ENCODE measurements around the gene ST7L.

The ST7L gene

GRCh38 chr1:112614460-112615065 is 4.4 kb downstream of the ST7L start:
- Histone ChIP-seq H3K4me3 (ENCODE audit: low read length) (no peak overlapping the region), H3K27me3 (ENCODE audit: control insufficient read depth, insufficient read depth, low read length) (no peaks in the 10 kb centered on the region), H3K9ac (ENCODE audit: low read depth, low read length) (peak overlapping the region; percentile 41), H3K36me3 (ENCODE audit: insufficient read depth, low read length) (peaks cover 25% of the 10 kb centered on the region), H3K4me2 (ENCODE audit: low read length) (no peak overlapping the region), H3K4me1 (ENCODE audit: control insufficient read depth, insufficient read depth, low read length) (peaks cover 15% of the 10 kb centered on the region), H3K9me3 (replicated peaks; ENCODE audit: low read length) (no peaks in the 10 kb centered on the region)

GRCh38 chr1:112605633-112606327 is 13.2 kb downstream of the ST7L start:
- Histone ChIP-seq H3K4me2 (ENCODE audit: low read length) (no peak overlapping the region), H3K27me3 (ENCODE audit: control insufficient read depth, insufficient read depth, low read length) (no peaks in the 10 kb centered on the region), H3K9me3 (replicated peaks; ENCODE audit: low read length) (no peaks in the 10 kb centered on the region), H3K36me3 (ENCODE audit: insufficient read depth, low read length) (peaks cover 33% of the 10 kb centered on the region), H3K9ac (ENCODE audit: low read depth, low read length) (no peak overlapping the region), H3K4me1 (ENCODE audit: control insufficient read depth, insufficient read depth, low read length) (no peaks in the 10 kb centered on the region), H3K4me3 (ENCODE audit: low read length) (no peak overlapping the region)

GRCh38 chr1:112603541-112603940 is 15.4 kb downstream of the ST7L start:
- Histone ChIP-seq H3K36me3 (ENCODE audit: insufficient read depth, low read length) (peaks cover 31% of the 10 kb centered on the region), H3K9ac (ENCODE audit: low read depth, low read length) (no peak overlapping the region), H3K9me3 (replicated peaks; ENCODE audit: low read length) (no peaks in the 10 kb centered on the region)

GRCh38 chr1:112603012-112603411 is 15.9 kb downstream of the ST7L start:
- Histone ChIP-seq H3K36me3 (ENCODE audit: insufficient read depth, low read length) (peaks cover 30% of the 10 kb centered on the region), H3K4me2 (ENCODE audit: low read length) (no peak overlapping the region), H3K9me3 (replicated peaks; ENCODE audit: low read length) (no peaks in the 10 kb centered on the region), H3K4me3 (ENCODE audit: low read length) (no peak overlapping the region), H3K27me3 (ENCODE audit: control insufficient read depth, insufficient read depth, low read length) (no peaks in the 10 kb centered on the region), H3K4me1 (ENCODE audit: control insufficient read depth, insufficient read depth, low read length) (no peaks in the 10 kb centered on the region), H3K9ac (ENCODE audit: low read depth, low read length) (no peak overlapping the region)

More at GRCh38 chr1:112603541-112603940, 15.4 kb downstream of the ST7L start:
- H3K4me2 ChIP-seq (ENCODE audit: low read length): no peak overlapping the region
- H3K4me1 ChIP-seq (ENCODE audit: control insufficient read depth, insufficient read depth, low read length): no peaks in the 10 kb centered on the region
- no peaks in the 10 kb centered on the region for H3K27me3 ChIP-seq (ENCODE audit: control insufficient read depth, insufficient read depth, low read length)
- H3K4me3 ChIP-seq (ENCODE audit: low read length): no peak overlapping the region

GRCh38 chr1:112599477-112599876 is 19.5 kb downstream of the ST7L start:
- no peak overlapping the region for H3K4me3 ChIP-seq (ENCODE audit: low read length)
- no peak overlapping the region for H3K9ac ChIP-seq (ENCODE audit: low read depth, low read length)
- H3K36me3 ChIP-seq (ENCODE audit: insufficient read depth, low read length): peaks cover 25% of the 10 kb centered on the region
- H3K4me1 ChIP-seq (ENCODE audit: control insufficient read depth, insufficient read depth, low read length): no peaks in the 10 kb centered on the region
- H3K27me3 ChIP-seq (ENCODE audit: control insufficient read depth, insufficient read depth, low read length): no peaks in the 10 kb centered on the region
- H3K4me2 ChIP-seq (ENCODE audit: low read length): no peak overlapping the region
- no peaks in the 10 kb centered on the region for H3K9me3 ChIP-seq (replicated peaks; ENCODE audit: low read length)

GRCh38 chr1:112594208-112594876 is 24.6 kb downstream of the ST7L start:
- Histone ChIP-seq H3K4me1 (ENCODE audit: control insufficient read depth, insufficient read depth, low read length) (no peaks in the 10 kb centered on the region), H3K4me3 (ENCODE audit: low read length) (no peak overlapping the region), H3K9me3 (replicated peaks; ENCODE audit: low read length) (no peaks in the 10 kb centered on the region), H3K36me3 (ENCODE audit: insufficient read depth, low read length) (peaks cover 31% of the 10 kb centered on the region), H3K9ac (ENCODE audit: low read depth, low read length) (no peak overlapping the region), H3K27me3 (ENCODE audit: control insufficient read depth, insufficient read depth, low read length) (no peaks in the 10 kb centered on the region), H3K4me2 (ENCODE audit: low read length) (no peak overlapping the region)

GRCh38 chr1:112589766-112590165 is 29.2 kb downstream of the ST7L start:
- Histone ChIP-seq H3K9me3 (replicated peaks; ENCODE audit: low read length) (no peaks in the 10 kb centered on the region), H3K9ac (ENCODE audit: low read depth, low read length) (no peak overlapping the region), H3K27me3 (ENCODE audit: control insufficient read depth, insufficient read depth, low read length) (no peaks in the 10 kb centered on the region), H3K4me1 (ENCODE audit: control insufficient read depth, insufficient read depth, low read length) (no peaks in the 10 kb centered on the region), H3K4me3 (ENCODE audit: low read length) (no peak overlapping the region), H3K4me2 (ENCODE audit: low read length) (no peak overlapping the region), H3K36me3 (ENCODE audit: insufficient read depth, low read length) (peaks cover 22% of the 10 kb centered on the region)

GRCh38 chr1:112583366-112583765 is 35.6 kb downstream of the ST7L start:
- no peak overlapping the region for H3K9ac ChIP-seq (ENCODE audit: low read depth, low read length)
- H3K4me3 ChIP-seq (ENCODE audit: low read length): no peak overlapping the region

GRCh38 chr1:112581586-112582192 is 37.3 kb downstream of the ST7L start:
- H3K36me3 ChIP-seq (ENCODE audit: insufficient read depth, low read length): peaks cover 29% of the 10 kb centered on the region
- no peak overlapping the region for H3K9ac ChIP-seq (ENCODE audit: low read depth, low read length)
- no peaks in the 10 kb centered on the region for H3K9me3 ChIP-seq (replicated peaks; ENCODE audit: low read length)
- H3K27me3 ChIP-seq (ENCODE audit: control insufficient read depth, insufficient read depth, low read length): no peaks in the 10 kb centered on the region
- no peak overlapping the region for H3K4me2 ChIP-seq (ENCODE audit: low read length)
- no peak overlapping the region for H3K4me3 ChIP-seq (ENCODE audit: low read length)
- H3K4me1 ChIP-seq (ENCODE audit: control insufficient read depth, insufficient read depth, low read length): no peaks in the 10 kb centered on the region

More at GRCh38 chr1:112583366-112583765, 35.6 kb downstream of the ST7L start:
- peaks cover 26% of the 10 kb centered on the region for H3K36me3 ChIP-seq (ENCODE audit: insufficient read depth, low read length)
- H3K4me1 ChIP-seq (ENCODE audit: control insufficient read depth, insufficient read depth, low read length): no peaks in the 10 kb centered on the region
- H3K4me2 ChIP-seq (ENCODE audit: low read length): no peak overlapping the region
- H3K27me3 ChIP-seq (ENCODE audit: control insufficient read depth, insufficient read depth, low read length): no peaks in the 10 kb centered on the region
- H3K9me3 ChIP-seq (replicated peaks; ENCODE audit: low read length): no peaks in the 10 kb centered on the region

GRCh38 chr1:112579801-112580510 is 39.0 kb downstream of the ST7L start:
- Histone ChIP-seq H3K4me3 (ENCODE audit: low read length) (no peak overlapping the region), H3K27me3 (ENCODE audit: control insufficient read depth, insufficient read depth, low read length) (no peaks in the 10 kb centered on the region), H3K9me3 (replicated peaks; ENCODE audit: low read length) (no peaks in the 10 kb centered on the region), H3K36me3 (ENCODE audit: insufficient read depth, low read length) (peaks cover 35% of the 10 kb centered on the region), H3K4me2 (ENCODE audit: low read length) (no peak overlapping the region), H3K9ac (ENCODE audit: low read depth, low read length) (no peak overlapping the region), H3K4me1 (ENCODE audit: control insufficient read depth, insufficient read depth, low read length) (peaks cover 10% of the 10 kb centered on the region)

- Histone ChIP-seq H3K4me2 (ENCODE audit: low read length) (no peak overlapping the region), H3K9me3 (replicated peaks; ENCODE audit: low read length) (no peaks in the 10 kb centered on the region), H3K27me3 (ENCODE audit: control insufficient read depth, insufficient read depth, low read length) (no peaks in the 10 kb centered on the region), H3K4me1 (ENCODE audit: control insufficient read depth, insufficient read depth, low read length) (peaks cover 10% of the 10 kb centered on the region), H3K4me3 (ENCODE audit: low read length) (no peak overlapping the region), H3K36me3 (ENCODE audit: insufficient read depth, low read length) (peaks cover 31% of the 10 kb centered on the region), H3K9ac (ENCODE audit: low read depth, low read length) (no peak overlapping the region)
Measured at GRCh38 chr1:112576240-112576639, 42.7 kb downstream of the ST7L start.
